Stimulated activated CD4-positive, alpha-beta T cell treated with anti-CD3 and anti-CD28 coated beads, Interleukin-1b, Interleukin-23, amount 100 ng/mL, for 24 hours (primary cell): ENCODE measurements around the gene FH.

Source experiments
- DNase-seq, 4 experiments: peaks; one replicate each; pipeline ENCODE4 v3.0.0-alpha.2; 2020; ENCODE audit warnings: low read depth in 4 of 4, low spot score in 1 of 4

Gene FH

GRCh38 chr1:241525026-241525425, 5.5 kb upstream of the FH start:
- no peak for DNase-seq

GRCh38 chr1:241521718-241522117, 2.2 kb upstream of the FH start:
- no peak for DNase-seq

GRCh38 chr1:241520080-241520465, 518 bp upstream of the FH start:
- DNase-seq: no peak

GRCh38 chr1:241518476-241519307, 863 bp downstream of the FH start:
- peak in 3 of 4 experiments; percentile 1 to 14 (median 3) for DNase-seq

GRCh38 chr1:241513378-241513777, 6.2 kb downstream of the FH start:
- no peak for DNase-seq

- no peak for DNase-seq
Measured at GRCh38 chr1:241507189-241507863, 12.2 kb downstream of the FH start.

GRCh38 chr1:241503444-241503843, 16.1 kb downstream of the FH start:
- DNase-seq: no peak

- DNase-seq: no peak
Measured at GRCh38 chr1:241499910-241500309, 19.6 kb downstream of the FH start.

- no peak for DNase-seq
Measured at GRCh38 chr1:241495741-241496140, 23.8 kb downstream of the FH start.

- DNase-seq: no peak
Measured at GRCh38 chr1:241488739-241489138, 30.8 kb downstream of the FH start.

- DNase-seq: no peak
Measured at GRCh38 chr1:241485554-241485992, 34.0 kb downstream of the FH start.

GRCh38 chr1:241485145-241485544, 34.4 kb downstream of the FH start:
- DNase-seq: no peak

- DNase-seq: no peak
Measured at GRCh38 chr1:241482761-241483250, 36.7 kb downstream of the FH start.

GRCh38 chr1:241479294-241479693, 40.3 kb downstream of the FH start:
- DNase-seq: no peak

GRCh38 chr1:241475671-241476070, 43.9 kb downstream of the FH start:
- no peak for DNase-seq

- DNase-seq: no peak
Measured at GRCh38 chr1:241473026-241473425, 46.5 kb downstream of the FH start.

- DNase-seq: no peak
Measured at GRCh38 chr1:241470908-241471590, 48.5 kb downstream of the FH start.

- DNase-seq: no peak
Measured at GRCh38 chr1:241470361-241470760, 49.2 kb downstream of the FH start.

GRCh38 chr1:241465673-241466072, 53.9 kb downstream of the FH start:
- no peak for DNase-seq

GRCh38 chr1:241464985-241465384, 54.6 kb downstream of the FH start:
- DNase-seq: no peak

- no peak for DNase-seq
Measured at GRCh38 chr1:241462391-241462790, 57.2 kb downstream of the FH start.
